Esophagus squamous epithelium (tissue), 4 donors: ENCODE measurements around the gene MYO18A.

Experiments used
- CTCF ChIP-seq, 6 experiments: fragments of 450-650 bp in 4 of 6; fragments of 200-600 bp in 2 of 6; sonication (generic) in 2 of 6; IDR thresholded peaks; one replicate each; pipeline ENCODE4 v1.5.1; 2016 to 2019; ENCODE audit warnings: antibody characterized with exemption in 6 of 6, mild to moderate bottlenecking in 4 of 6, moderate library complexity in 4 of 6
- POLR2A ChIP-seq, 4 donors: fragments of 450-650 bp; IDR thresholded peaks; one replicate each; pipeline ENCODE4 v1.6.1; 2017; ENCODE audit warnings: antibody characterized with exemption in 4 of 4, mild to moderate bottlenecking in 4 of 4, moderate library complexity in 3 of 4

DNA sequence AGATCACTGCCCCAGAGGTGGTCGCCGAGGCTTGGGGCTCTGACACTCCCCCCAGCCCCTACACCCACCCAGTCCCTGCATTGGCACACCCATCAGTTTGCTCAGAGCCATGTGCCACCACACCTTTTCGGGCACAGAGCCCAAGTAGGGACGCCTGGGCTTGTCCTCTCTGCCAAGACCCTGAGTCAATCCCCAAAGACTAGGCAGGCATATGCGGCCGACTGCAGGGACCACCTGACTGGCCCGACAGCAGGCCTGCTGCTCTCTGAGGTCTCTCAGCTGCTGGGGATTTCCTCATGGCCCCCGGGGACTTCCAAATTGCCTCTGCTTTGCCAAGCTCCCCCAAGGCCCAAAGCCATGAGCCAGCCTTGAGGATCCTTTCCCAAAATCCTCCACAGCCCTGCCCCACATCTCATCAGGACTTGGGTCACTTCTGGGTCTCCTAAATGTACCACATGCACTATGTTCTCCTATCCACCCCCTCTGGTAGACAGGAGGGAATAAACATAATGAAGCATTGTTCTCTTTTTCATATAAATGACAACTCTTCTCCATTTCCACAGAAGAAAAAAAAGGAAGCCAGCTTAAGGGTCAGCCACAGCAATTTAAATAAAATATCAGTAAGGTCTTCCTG is 30.6 kb downstream of the MYO18A start:
- TF ChIP-seq CTCF (IDR thresholded peaks at IDR 0.05) (no peak), POLR2A (IDR thresholded peaks at IDR 0.05) (no peak)
